Measurements from ENCODE around the gene ITGB3BP. TPM values are rescaled to one million over a fixed set of nuclear protein-coding genes. Genes with fewer than 3 reads are reported as not detected.
"Not testable (repeated sequence)": the region's sequence is repeated elsewhere in the genome, so short reads cannot be mapped to it uniquely, and the experiment has no call there.

ITGB3BP gene, protein sequence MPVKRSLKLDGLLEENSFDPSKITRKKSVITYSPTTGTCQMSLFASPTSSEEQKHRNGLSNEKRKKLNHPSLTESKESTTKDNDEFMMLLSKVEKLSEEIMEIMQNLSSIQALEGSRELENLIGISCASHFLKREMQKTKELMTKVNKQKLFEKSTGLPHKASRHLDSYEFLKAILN
- polyA plus RNA-seq = 10 to 100 TPM in 1 of 3 donors, 1 to 10 TPM in 2; 6.4 to 11.9 (median 9.0) TPM

DNA sequence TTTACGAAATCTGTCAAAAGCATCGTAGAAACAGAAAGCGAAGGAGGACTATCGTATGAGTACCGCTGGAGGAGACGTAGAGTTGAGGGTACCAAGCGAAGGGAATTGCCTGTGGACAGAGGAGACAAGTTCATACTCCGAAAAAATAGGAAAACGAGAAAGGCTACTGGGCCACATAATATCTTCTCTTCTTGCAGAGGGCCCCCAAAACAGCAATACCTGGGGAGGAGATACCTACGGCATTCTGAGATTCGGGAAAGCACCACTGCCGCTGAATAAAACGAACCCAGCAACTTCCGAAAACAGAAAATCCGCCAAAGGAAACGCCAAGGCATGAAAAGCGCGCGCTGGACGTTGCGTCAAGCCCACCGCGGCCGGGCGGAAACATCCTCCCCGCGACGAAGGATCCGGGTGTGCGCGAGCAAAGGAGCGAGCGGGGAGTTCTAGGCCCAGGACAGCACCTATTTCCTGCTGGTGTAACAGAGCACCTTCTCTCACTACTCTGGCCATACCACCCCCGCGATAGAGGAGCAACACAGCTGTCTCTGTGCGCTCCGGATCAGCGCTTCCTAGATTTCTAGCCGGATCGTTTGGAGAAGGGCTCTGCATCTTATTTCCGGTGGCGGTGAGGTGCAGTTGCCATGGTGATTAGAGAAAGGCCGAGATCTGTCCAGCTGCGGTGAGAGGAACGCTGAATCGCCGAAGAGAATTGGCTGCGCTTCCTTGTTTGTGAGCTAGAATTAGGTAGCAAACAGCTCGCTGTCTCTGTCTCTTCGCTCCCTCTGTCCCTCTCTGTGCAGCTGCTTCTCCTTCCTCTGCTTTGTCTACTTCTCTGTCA is at the start of gene ITGB3BP, which contains the start of gene EFCAB7:
ITGB3BP (minus strand) TSS at position 335 of the 838 bp plus-strand sequence; CDS start at position 243, 92 bp downstream.
EFCAB7 (plus strand) TSS at position 635 of the 838 bp plus-strand sequence. CDS start 2,048 bp downstream, outside the sequence.
- 0% methylated on average over 50 of the region's 50 CpGs for WGBS, 3 donors
- peak within 1 kb of the TSS; percentile 76 for H3K27ac ChIP-seq (ENCODE audit: low read depth, low read length)

GRCh38 chr1:63572686-63573085 is 49.7 kb upstream of the ITGB3BP start:
- WGBS, 3 donors = 84 to 95% (median 95%) methylated on average over 8 of the region's 8 CpGs
- not testable (repeated sequence) for H3K27ac ChIP-seq (ENCODE audit: low read depth, low read length)

GRCh38 chr1:63569640-63570316 is 46.8 kb upstream of the ITGB3BP start:
- no peak overlapping the region for H3K27ac ChIP-seq (ENCODE audit: low read depth, low read length)
- WGBS, 3 donors = 74 to 92% (median 85%) methylated on average over 3 of the region's 3 CpGs

DNA sequence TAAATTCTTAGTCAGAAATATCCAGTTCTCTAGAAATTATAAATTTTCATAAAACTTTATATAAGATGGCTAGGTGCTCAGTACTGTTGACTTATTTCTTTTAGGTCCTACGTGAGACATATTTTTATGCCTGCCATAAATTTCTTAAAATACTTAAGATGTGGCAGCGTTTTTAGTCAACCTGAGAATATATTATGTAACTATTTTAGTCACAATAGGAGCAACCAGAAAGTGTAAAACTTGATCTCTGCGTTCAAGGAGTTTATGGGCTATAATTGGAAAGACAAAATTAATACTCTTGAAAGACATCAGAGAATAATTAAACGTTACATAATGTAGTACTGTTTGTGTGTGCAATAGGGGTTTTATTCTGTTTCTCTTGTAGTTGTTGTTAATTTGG is 46.0 kb upstream of the ITGB3BP start:
- WGBS, 3 donors = 90 to 92% (median 92%) methylated on average over 4 of the region's 4 CpGs
- no peak overlapping the region for H3K27ac ChIP-seq (ENCODE audit: low read depth, low read length)

GRCh38 chr1:63563745-63564144 is 40.7 kb upstream of the ITGB3BP start:
- no peak overlapping the region for H3K27ac ChIP-seq (ENCODE audit: low read depth, low read length)

GRCh38 chr1:63559357-63559756 is 36.3 kb upstream of the ITGB3BP start:
- H3K27ac ChIP-seq (ENCODE audit: low read depth, low read length) = no peak overlapping the region
- WGBS, 3 donors = 74 to 100% (median 95%) methylated on average over 2 of the region's 2 CpGs

- 68 to 83% (median 76%) methylated on average over 6 of the region's 6 CpGs for WGBS, 3 donors
- no peak overlapping the region for H3K27ac ChIP-seq (ENCODE audit: low read depth, low read length)
Observed at GRCh38 chr1:63557365-63557987, 34.5 kb upstream of the ITGB3BP start.

DNA sequence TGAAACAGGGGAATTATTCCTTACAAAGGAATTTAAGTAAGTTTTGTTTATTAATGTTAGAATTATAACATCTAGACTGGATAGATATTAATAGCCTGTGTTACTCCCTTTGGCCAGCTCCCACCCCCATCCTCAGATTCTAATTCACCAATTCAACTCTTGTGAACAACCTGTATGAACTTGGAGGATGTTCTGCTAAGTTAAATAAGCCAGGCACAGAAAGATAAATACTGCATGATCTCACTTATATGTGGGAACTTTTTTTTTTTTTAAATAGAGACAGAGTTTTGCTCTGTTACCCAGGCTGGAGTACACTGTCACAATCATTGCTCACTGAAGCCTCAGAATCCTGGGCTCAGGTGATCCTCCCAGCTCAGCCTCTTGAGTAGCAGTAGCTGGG is 32.5 kb upstream of the ITGB3BP start:
- H3K27ac ChIP-seq (ENCODE audit: low read depth, low read length) = no peak overlapping the region

- WGBS, 3 donors = 95 to 97% (median 96%) methylated on average over 13 of the region's 13 CpGs
- H3K27ac ChIP-seq (ENCODE audit: low read depth, low read length) = no peak overlapping the region
Observed at GRCh38 chr1:63548877-63549276, 25.9 kb upstream of the ITGB3BP start.

GRCh38 chr1:63548303-63548702 is 25.3 kb upstream of the ITGB3BP start:
- H3K27ac ChIP-seq (ENCODE audit: low read depth, low read length) = no peak overlapping the region

DNA sequence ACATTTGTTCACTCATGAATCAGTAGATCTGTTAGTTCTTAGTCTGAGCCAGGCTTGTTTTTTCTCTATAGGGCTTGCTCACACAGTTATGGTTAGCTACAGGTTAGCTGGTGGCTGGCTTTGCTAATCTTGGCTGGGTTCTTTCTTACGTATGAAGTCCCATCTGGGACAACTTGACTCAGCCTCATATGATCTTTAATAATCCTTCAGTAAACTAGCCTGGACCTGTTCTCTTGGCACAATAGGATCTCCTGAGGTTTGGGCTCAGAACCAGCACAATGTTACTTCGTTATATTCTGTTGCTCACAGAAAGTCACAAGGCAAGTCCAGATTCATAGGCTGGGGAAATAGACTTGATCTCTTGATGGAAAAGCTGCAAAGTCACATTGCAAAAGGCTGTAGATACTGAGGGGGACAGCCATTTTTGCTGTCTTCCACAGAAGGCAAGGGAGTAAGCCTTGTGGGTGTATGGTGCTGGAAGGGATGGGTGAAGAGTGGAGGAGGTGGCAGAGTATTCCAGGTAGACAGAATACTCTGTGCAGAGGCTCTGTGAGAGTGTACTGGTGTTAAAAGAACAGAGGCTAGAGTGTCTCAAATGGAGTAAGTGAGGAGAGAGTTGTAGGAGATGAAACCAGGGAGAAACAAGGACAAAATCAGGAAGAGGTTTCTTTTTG is 24.7 kb upstream of the ITGB3BP start:
- no peak overlapping the region for H3K27ac ChIP-seq (ENCODE audit: low read depth, low read length)
- 70 to 85% (median 80%) methylated on average over 2 of the region's 2 CpGs for WGBS, 3 donors

More at GRCh38 chr1:63548303-63548702, 25.3 kb upstream of the ITGB3BP start:
- 92 to 96% (median 92%) methylated on average over 2 of the region's 2 CpGs for WGBS, 3 donors

DNA sequence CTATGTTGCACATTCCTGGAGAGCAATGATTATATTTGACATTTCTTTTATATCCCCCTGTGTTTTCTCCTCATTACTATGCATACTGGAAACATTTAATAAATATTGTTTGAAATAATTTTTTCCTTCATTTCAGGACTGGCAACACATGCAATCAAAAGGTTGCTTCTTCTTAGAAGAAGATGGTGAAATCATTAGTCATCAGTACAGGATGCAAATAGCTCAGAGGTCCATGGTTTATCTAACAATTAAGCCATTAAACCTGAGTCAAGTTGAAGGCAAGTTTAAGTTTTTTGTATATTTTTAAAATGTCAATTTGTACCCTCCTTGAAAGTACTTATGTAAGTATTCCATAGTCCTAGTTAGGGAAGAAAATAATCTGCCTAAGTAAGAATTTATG is 22.8 kb upstream of the ITGB3BP start:
- no peak overlapping the region for H3K27ac ChIP-seq (ENCODE audit: low read depth, low read length)

DNA sequence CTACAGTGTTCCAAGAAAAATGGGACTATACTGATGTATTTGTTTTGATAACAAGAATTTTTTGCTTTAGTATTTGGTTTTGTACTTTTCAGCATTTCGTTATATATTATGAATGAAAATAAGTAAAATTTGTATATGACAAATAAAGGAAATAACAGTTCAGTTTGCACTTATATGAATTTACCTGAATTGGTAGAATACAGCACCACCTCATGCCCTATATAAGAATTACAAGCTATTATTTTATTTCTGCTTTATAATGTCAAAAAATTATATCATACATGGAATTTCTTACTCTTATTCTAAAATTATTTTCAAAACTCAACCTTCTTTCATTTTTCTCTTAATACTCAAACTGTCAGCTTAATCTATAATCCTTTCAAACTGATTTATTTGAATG is 14.9 kb upstream of the ITGB3BP start:
- 58 to 76% (median 74%) methylated on average over 1 of the region's 1 CpG for WGBS, 3 donors
- H3K27ac ChIP-seq (ENCODE audit: low read depth, low read length) = no peak overlapping the region

GRCh38 chr1:63537006-63537405 is 14.0 kb upstream of the ITGB3BP start:
- 64 to 85% (median 83%) methylated on average over 2 of the region's 2 CpGs for WGBS, 3 donors
- H3K27ac ChIP-seq (ENCODE audit: low read depth, low read length) = no peak overlapping the region

- no peak overlapping the region for H3K27ac ChIP-seq (ENCODE audit: low read depth, low read length)
Observed at GRCh38 chr1:63534406-63534805, 11.4 kb upstream of the ITGB3BP start.

DNA sequence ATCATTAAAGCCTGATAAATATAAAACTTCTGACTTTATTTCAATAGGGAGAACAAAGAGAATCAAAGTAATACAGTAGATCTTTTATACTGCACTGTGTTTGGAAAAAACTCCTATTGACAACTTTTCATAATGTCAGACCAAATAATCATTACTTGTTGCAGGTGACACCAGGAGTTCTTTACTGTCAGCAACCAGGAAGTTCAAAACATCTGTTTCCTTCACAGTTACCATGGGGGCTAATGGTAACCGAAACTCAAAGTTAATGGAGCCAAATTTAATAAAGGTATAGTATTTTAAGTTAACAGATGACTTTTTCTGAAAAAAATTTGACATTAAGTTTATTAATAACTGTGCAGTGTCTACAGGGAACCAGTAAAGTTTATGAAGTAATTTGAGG is 10.9 kb upstream of the ITGB3BP start:
- WGBS, 3 donors = 57 to 79% (median 60%) methylated on average over 1 of the region's 1 CpG
- H3K27ac ChIP-seq (ENCODE audit: low read depth, low read length) = no peak overlapping the region

DNA sequence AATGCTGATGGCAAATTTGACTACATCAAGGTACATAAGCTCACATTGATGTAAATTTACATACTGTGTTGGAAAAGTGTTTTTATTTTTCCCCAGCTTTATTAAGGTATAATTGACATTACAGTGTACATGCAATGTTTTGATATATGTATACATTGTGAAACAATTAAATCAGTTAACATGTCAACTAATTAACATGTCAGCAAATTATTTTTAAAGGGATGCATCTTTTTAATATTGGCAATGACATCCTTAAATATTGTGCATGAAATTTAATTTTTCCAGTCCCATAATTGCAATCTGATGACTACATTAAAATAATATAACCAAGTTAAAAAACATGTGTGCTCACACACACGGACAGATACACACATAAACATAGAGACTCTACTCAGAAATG is 9.7 kb upstream of the ITGB3BP start:
- H3K27ac ChIP-seq (ENCODE audit: low read depth, low read length) = no peak overlapping the region
- 83 to 89% (median 84%) methylated on average over 1 of the region's 1 CpG for WGBS, 3 donors

DNA sequence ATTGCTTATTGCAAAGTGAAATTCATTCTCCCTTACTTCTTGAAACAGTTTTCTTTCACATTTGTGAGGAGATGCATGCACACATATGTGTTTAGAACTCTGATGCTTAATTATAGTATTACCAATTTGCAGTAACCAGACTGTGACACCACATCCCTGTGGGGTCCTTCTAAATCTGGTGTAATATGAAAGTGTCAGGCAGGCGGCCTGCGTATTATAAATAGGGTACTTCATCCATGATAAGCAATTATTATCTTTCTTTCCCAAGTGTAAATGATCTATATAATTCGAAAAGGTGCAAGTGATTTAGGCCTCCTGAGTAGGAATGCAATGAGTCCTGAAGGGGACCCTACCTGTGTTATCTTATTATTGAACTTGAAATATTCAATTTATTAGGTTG is 1.2 kb upstream of the ITGB3BP start:
- no peak overlapping the region for H3K27ac ChIP-seq (ENCODE audit: low read depth, low read length)
- WGBS, 3 donors = 27 to 64% (median 60%) methylated on average over 3 of the region's 3 CpGs
